Measurements from ENCODE around the gene RBM44.

RBM44 gene

GRCh38 chr2:237868631-237869342, 70.2 kb downstream of the RBM44 start:
- Histone ChIP-seq H3K27me3 (replicated peaks) (no peaks in the 10 kb centered on the region), H3K36me3 (replicated peaks) (no peaks in the 10 kb centered on the region), H3K27ac (no peak overlapping the region), H3K4me3 (ENCODE audit: low read depth, low read length) (no peak overlapping the region)
- in situ Hi-C loops (cut with HindIII; ENCODE audit: low pct_ligation_motif_present, low sequenced_read_pairs) = no loop called here
- DNase-seq = no peak
- no peak for TF ChIP-seq CTCF (IDR thresholded peaks at IDR 0.05; ENCODE audit: low read depth, low read length, missing control alignments)

- Histone ChIP-seq H3K36me3 (replicated peaks) (no peaks in the 10 kb centered on the region), H3K27me3 (replicated peaks) (no peaks in the 10 kb centered on the region), H3K4me3 (ENCODE audit: low read depth, low read length) (no peak overlapping the region), H3K27ac (no peak overlapping the region)
- DNase-seq = no peak
- in situ Hi-C loops (cut with HindIII; ENCODE audit: low pct_ligation_motif_present, low sequenced_read_pairs) = no loop called here
- TF ChIP-seq CTCF (IDR thresholded peaks at IDR 0.05; ENCODE audit: low read depth, low read length, missing control alignments) = no peak
Measured at GRCh38 chr2:237869343-237870102, 70.9 kb downstream of the RBM44 start.

GRCh38 chr2:237870126-237870525, 71.5 kb downstream of the RBM44 start:
- no peak for DNase-seq
- Histone ChIP-seq H3K27me3 (replicated peaks) (no peaks in the 10 kb centered on the region), H3K4me3 (ENCODE audit: low read depth, low read length) (no peak overlapping the region), H3K36me3 (replicated peaks) (no peaks in the 10 kb centered on the region), H3K27ac (no peak overlapping the region)
- in situ Hi-C loops (cut with HindIII; ENCODE audit: low pct_ligation_motif_present, low sequenced_read_pairs) = no loop called here
- no peak for TF ChIP-seq CTCF (IDR thresholded peaks at IDR 0.05; ENCODE audit: low read depth, low read length, missing control alignments)

- TF ChIP-seq CTCF (IDR thresholded peaks at IDR 0.05; ENCODE audit: low read depth, low read length, missing control alignments) = no peak
- DNase-seq = no peak
- H3K27me3 ChIP-seq (replicated peaks) = no peaks in the 10 kb centered on the region
- no peak overlapping the region for H3K27ac ChIP-seq
- in situ Hi-C loops (cut with HindIII; ENCODE audit: low pct_ligation_motif_present, low sequenced_read_pairs) = no loop called here
- H3K4me3 ChIP-seq (ENCODE audit: low read depth, low read length) = no peak overlapping the region
- H3K36me3 ChIP-seq (replicated peaks) = no peaks in the 10 kb centered on the region
Measured at GRCh38 chr2:237870754-237871651, 72.4 kb downstream of the RBM44 start.

- DNase-seq = no peak
- Histone ChIP-seq H3K27me3 (replicated peaks) (no peaks in the 10 kb centered on the region), H3K4me3 (ENCODE audit: low read depth, low read length) (no peak overlapping the region), H3K36me3 (replicated peaks) (no peaks in the 10 kb centered on the region), H3K27ac (no peak overlapping the region)
- no peak for TF ChIP-seq CTCF (IDR thresholded peaks at IDR 0.05; ENCODE audit: low read depth, low read length, missing control alignments)
- in situ Hi-C loops (cut with HindIII; ENCODE audit: low pct_ligation_motif_present, low sequenced_read_pairs) = no loop called here
Measured at GRCh38 chr2:237872178-237872887, 73.8 kb downstream of the RBM44 start.
